ENCODE data around the gene SPDYE16.
"Not testable (repeated sequence)": the region's sequence is repeated elsewhere in the genome, so short reads cannot be mapped to it uniquely, and the experiment has no call there.

Gene SPDYE16

GRCh38 chr7:76504351-76505167 lies 38.5 kb downstream of the SPDYE16 start:
- not testable (repeated sequence) for DNase-seq (ENCODE audit: low read depth in 2 of 2)

GRCh38 chr7:76503244-76503643 lies 39.9 kb downstream of the SPDYE16 start:
- DNase-seq (ENCODE audit: low read depth in 2 of 2) = not testable (repeated sequence)

DNA sequence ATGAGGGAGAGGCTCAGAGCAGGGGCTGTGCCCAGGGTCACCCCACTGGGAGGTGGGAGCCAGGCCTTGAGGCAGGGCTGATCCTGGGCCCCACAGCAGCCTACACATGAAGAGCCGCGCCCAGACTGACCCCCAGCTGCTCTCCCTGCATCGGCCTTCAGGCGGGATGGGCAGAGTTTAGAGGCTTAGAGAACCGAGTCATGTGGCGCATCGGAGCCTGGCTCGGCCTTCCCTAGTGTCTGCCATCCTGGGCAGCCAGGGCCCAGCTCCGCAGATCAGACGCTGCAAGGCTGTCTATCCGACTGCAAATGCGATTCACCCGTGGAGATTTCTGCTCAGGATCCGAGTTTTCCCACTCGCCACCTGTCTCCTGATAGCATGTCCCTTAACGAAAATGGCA lies 40.3 kb downstream of the SPDYE16 start:
- not testable (repeated sequence) for DNase-seq (ENCODE audit: low read depth in 2 of 2)

GRCh38 chr7:76502224-76502623 lies 40.9 kb downstream of the SPDYE16 start:
- not testable (repeated sequence) for DNase-seq (ENCODE audit: low read depth in 2 of 2)

DNA sequence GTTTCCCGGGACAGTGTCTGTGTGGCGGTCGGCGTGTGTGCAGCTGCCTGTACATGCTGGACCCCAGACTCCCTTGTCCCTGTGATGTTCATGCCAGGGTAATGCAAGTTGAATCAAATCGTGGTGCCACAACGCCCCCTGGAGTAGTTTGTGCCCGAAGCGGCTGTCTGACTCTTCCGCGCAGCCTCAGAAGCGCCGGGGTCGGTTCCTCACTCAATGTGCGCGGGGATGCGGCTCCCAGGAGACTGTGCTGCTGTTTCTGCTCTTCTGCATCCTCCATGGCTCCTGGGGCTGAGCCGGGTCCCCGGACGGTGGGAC lies 43.2 kb downstream of the SPDYE16 start:
- not testable (repeated sequence) for DNase-seq (ENCODE audit: low read depth in 2 of 2)

DNA sequence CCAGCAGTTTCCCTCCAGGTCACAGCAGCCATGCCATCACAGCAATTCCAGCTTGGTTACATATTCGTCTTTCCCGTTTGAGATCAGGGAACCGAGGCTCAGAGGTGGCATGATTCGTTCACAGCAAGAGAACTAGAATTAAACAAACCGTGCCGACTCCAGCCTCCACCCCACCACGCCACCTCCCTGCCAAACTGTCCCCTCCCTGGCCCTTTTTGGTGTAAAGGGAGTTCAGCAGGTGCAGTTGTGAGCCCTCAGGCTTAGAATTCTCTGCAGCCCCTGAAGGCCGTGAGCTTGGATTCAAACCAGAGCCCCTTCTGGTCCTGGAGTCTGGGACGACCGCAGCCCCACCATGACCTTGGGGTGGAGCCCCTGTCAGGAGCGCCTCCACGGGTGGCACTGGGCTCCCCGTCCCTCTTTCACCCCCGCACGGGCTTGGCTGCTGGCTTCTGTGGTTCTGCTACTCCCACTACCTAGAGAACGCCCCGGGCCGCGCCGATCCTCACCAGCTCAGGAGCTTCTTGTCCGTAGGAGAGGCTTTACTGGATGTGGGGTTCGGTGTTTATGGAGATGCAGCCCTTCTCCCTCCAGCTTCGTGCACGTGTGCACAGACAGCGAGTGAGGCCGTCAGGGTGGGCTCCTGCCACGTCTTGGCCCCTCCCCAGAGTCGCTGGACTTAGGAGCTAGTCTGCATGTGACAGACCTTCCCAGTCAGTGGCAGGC lies 43.7 kb downstream of the SPDYE16 start:
- DNase-seq (ENCODE audit: low read depth in 2 of 2) = not testable (repeated sequence)

GRCh38 chr7:76498583-76499200 lies 44.4 kb downstream of the SPDYE16 start:
- DNase-seq (ENCODE audit: low read depth in 2 of 2) = not testable (repeated sequence)

DNA sequence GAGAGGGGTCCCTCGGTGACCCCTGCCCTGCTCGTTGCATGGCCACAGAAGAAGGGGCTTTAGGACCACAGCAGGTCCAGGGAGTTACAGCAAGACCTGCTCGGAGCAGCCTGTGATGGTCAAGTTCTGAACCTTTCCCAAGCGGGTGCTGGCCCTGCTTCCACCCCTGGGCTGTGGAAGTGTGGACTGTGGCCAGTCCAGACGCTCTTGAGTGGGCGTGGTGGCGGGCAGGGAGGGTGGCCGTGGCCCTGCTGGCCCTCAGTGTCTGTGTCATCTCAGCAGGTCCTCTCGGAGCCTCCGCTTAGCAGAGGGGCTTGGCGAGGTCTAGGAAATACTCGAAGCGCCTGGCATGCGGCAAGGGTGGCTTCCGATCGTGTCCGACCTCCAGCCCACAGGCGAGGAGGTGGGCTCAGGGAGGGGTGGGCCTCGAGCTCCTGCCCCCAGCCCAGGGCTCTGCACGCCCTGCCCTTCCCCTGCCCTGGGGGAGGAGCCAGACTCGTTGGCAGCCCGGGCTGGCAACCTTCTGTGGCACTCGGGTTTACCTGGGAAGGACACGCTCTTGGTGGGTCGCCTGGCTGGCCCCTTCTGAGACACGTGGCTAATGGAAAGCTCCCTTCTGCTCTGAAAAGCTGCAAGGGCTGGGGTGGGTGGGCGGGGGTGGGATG lies 45.0 kb downstream of the SPDYE16 start:
- DNase-seq (ENCODE audit: low read depth in 2 of 2) = not testable (repeated sequence)

- DNase-seq (ENCODE audit: low read depth in 2 of 2) = not testable (repeated sequence)
Measured at GRCh38 chr7:76495717-76496116, 47.4 kb downstream of the SPDYE16 start.

DNA sequence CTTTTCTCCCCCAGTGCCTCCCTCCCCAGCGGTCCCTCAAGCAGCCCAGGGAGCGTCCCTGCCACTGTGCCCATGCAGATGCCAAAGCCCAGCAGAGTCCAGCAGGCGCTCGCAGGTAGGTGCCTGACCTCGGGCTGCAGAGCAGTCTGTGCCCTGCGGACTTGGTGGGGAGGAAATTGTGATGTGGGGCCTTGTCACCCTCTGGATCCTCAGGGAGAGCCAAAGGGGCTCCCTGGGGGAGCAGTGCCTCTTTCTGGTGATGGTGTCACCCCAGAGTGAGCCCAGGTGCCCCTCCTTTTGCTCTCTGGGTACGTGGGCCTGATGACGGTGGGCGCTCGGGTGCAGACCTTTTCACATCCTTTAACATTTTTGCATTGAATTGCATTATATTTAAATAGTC lies 51.0 kb downstream of the SPDYE16 start:
- not testable (repeated sequence) for DNase-seq (ENCODE audit: low read depth in 2 of 2)

DNA sequence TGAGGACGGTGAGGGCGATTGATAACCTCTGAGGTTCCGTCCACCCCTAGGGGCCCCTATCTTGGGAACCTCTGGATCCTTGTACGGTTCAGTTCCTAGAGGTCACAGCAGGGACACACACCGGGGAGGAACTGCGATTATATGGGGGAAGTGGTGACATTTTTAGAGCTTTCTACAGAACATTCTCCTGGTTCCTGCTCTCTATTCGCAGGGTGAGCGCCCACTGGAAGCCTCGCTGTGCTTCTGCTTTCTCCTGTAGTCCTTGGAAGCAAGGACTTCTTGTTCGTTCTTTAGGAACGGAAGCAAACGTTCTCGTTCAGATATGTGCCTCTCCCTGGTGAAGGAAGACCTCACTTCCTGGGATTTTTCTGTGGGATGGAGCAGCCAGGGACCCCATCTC lies 55.1 kb downstream of the SPDYE16 start:
- DNase-seq (ENCODE audit: low read depth in 2 of 2) = not testable (repeated sequence)

- DNase-seq (ENCODE audit: low read depth in 2 of 2) = not testable (repeated sequence)
Measured at GRCh38 chr7:76486618-76487017, 56.5 kb downstream of the SPDYE16 start.

DNA sequence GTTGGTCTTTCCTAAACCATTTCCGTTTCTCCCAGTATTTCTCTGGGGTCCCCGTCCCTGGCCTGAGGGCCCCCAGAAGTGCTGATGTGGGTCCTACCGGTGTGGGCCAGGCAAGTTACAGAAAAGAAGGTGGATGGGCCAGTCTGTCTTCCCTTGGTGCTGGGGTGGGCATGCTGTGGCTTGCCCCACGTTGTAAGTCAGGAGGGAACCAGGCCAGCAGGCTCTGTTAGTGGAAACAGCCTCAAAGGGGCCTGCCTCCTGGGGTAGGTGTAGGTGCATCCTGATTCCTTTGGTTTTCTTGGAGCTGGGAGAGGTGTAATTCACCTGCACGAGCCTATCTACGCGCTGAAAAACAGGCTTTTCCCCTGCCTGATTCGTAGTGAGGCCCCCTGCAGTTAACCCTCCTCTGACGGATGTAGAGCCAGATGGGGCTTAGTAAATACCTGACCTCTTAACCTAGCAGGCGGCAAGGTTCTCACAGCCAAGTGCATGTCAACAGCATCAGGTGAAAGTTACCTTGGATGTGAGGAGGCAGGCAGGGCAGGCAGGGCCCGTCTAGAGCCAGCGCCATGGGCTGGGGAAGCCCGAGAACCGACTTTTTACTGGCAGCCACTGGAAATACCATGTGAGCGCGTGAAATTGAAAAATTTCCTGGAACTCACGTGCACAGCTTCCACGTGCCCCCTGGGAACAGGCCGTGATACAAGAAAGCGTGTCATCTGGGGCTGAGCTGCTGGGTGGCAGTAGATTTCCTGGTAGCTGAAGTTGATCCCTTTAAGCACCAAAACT lies 57.1 kb downstream of the SPDYE16 start:
- not testable (repeated sequence) for DNase-seq (ENCODE audit: low read depth in 2 of 2)

DNA sequence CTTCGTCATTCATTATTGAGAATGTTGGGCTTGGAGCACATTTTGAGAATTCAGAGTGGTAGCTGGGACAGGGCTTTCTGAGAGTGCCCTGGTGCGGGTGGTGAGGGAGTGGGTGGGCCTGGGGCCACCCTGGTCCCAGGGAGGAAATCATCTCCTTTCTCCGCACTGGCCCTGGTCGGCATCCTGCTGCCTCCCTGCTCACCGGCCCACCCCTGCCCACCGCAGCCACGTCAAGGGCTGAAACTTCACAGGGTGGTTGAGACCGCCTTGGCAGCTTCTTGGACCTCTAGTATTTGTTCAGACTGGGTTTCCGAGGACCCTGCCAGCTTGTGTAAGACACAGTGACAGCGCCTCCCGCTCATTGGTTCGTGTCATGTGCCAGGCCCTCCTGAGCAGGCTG lies 58.6 kb downstream of the SPDYE16 start:
- not testable (repeated sequence) for DNase-seq (ENCODE audit: low read depth in 2 of 2)

DNA sequence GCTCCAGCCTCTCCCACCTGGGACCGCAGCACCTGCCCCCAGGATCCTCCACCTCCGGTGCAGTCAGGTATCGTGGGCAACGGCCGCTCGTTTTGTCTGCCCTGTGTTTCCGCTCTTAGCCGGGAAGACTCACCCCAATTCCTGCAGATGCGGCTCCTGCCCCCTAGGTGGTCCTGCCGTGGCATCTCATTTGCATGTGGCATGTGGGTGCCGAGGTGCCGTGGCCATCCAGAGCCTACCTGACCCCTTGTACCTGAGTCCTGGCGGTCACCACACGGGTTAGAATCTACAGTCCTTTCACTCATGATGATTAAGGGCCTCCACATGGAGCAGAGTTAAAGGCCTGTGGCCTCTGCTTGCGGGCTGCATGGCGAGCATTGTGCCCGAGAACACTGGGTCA lies 60.0 kb downstream of the SPDYE16 start:
- DNase-seq (ENCODE audit: low read depth in 2 of 2) = not testable (repeated sequence)

GRCh38 chr7:76482660-76483059 lies 60.4 kb downstream of the SPDYE16 start:
- not testable (repeated sequence) for DNase-seq (ENCODE audit: low read depth in 2 of 2)

Data from stimulated activated CD8-positive, alpha-beta memory T cell treated with anti-CD3 and anti-CD28 coated beads, Interleukin-7, amount 100 ng/mL, for 1 hour (primary cell).